HEK293T (cell line): Measurements from ENCODE around the gene SLC25A11.

Experiments
- CTCF ChIA-PET: fragments of 350-600 bp; formaldehyde crosslinking; extraction: SDS; loops from one replicate; lab custom pipeline; 2021; ENCODE audit warnings: antibody characterized with exemption, inconsistent platforms; lab: Yijun Ruan, JAX
- POLR2A ChIA-PET: fragments of 350-600 bp; formaldehyde crosslinking; extraction: SDS; loops from one replicate; lab custom pipeline; 2020; ENCODE audit warnings: antibody characterized with exemption, inconsistent platforms; lab: Yijun Ruan, JAX
- DNase-seq: peaks from one replicate; pipeline ENCODE4 v3.0.0; 2012; ENCODE audit warnings: mixed read lengths; ENCODE audit errors: extremely low spot score
- ARNT ChIP-seq: fragments of 450-650 bp; IDR thresholded peaks from 2 replicates; pipeline ENCODE4 v1.6.1; 2017; ENCODE audit warnings: mild to moderate bottlenecking
- BHLHE40 ChIP-seq: fragments of 450-650 bp; IDR thresholded peaks from 2 replicates; pipeline ENCODE4 v1.6.1; 2016; ENCODE audit warnings: mild to moderate bottlenecking, moderate library complexity, borderline replicate concordance
- CTBP1 ChIP-seq: fragments of 450-650 bp; IDR thresholded peaks from 2 replicates; pipeline ENCODE4 v1.6.1; 2016; ENCODE audit warnings: borderline replicate concordance
- FOXA1 ChIP-seq: fragments of 450-650 bp; IDR thresholded peaks from 2 replicates; pipeline ENCODE4 v1.6.1; 2016; ENCODE audit warnings: mild to moderate bottlenecking
- FOXK2 ChIP-seq: fragments of 450-650 bp; IDR thresholded peaks from 2 replicates; pipeline ENCODE4 v1.6.1; 2016; ENCODE audit warnings: mild to moderate bottlenecking
- FOXM1 ChIP-seq: fragments of 450-650 bp; IDR thresholded peaks from 2 replicates; pipeline ENCODE4 v1.6.1; 2017; ENCODE audit warnings: mild to moderate bottlenecking, borderline replicate concordance
- HDGF ChIP-seq: fragments of 450-650 bp; IDR thresholded peaks from 2 replicates; pipeline ENCODE4 v1.6.1; 2017; ENCODE audit warnings: antibody characterized with exemption, borderline replicate concordance
- L3MBTL2 ChIP-seq: fragments of 450-650 bp; conservative IDR thresholded peaks from 2 replicates; pipeline ENCODE4 v1.6.1; 2016; ENCODE audit warnings: mild to moderate bottlenecking
- LEF1 ChIP-seq: fragments of 450-650 bp; IDR thresholded peaks from 2 replicates; pipeline ENCODE4 v1.6.1; 2017; ENCODE audit warnings: mild to moderate bottlenecking, borderline replicate concordance
- NFRKB ChIP-seq: fragments of 450-650 bp; IDR thresholded peaks from 2 replicates; pipeline ENCODE4 v1.6.1; 2016; ENCODE audit warnings: mild to moderate bottlenecking, moderate library complexity
- SP1 ChIP-seq: fragments of 450-650 bp; IDR thresholded peaks from 2 replicates; pipeline ENCODE4 v1.6.1; 2017
- SUZ12 ChIP-seq: fragments of 450-650 bp; IDR thresholded peaks from 2 replicates; pipeline ENCODE4 v1.6.1; 2016; ENCODE audit warnings: mild to moderate bottlenecking
- TARDBP ChIP-seq: fragments of 450-650 bp; IDR thresholded peaks from 2 replicates; pipeline ENCODE4 v1.6.1; 2016
- ZNF384 ChIP-seq: fragments of 450-650 bp; IDR thresholded peaks from 2 replicates; pipeline ENCODE4 v1.6.1; 2016
- TF ChIP-seq, protein P1 (sequence below): fragments of 450-650 bp; IDR thresholded peaks from 2 replicates; pipeline ENCODE4 v1.6.1; 2016

SLC25A11 gene

DNA sequence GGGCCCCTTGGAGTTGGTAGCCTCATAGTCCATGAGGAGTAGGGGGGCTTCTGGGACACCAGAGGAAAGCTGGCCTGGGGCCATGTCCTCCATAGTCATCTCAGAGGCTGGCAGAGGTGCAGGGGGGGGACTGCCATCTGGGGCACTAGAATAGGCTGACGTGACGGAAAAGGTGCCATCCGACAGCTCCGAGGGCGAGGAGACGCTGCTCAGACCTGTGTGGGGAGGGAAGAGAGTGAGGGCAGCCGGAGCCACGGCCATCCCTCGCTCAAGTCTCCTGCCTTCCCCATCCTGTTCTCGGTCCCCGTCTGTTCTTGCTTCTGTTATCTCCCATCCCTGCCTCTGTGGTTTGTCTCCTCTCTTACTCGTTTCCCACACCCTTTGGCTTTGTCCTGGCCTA lies 32.5 kb upstream of the SLC25A11 start:
- no peak for DNase-seq
- ChIA-PET CTCF (no interaction called here), POLR2A (interaction anchor here (1.4 kb wide), 1 partner anchor 15 kb away, joined by 4 read pairs; the partner anchor contains the start of gene CAMTA2)
- TF ChIP-seq ARNT (no peak), FOXK2 (no peak), FOXM1 (no peak), SUZ12 (no peak), LEF1 (no peak), NFRKB (no peak), HDGF (no peak), SP1 (no peak), CTBP1 (no peak)
- TF ChIP-seq, protein P1, sequence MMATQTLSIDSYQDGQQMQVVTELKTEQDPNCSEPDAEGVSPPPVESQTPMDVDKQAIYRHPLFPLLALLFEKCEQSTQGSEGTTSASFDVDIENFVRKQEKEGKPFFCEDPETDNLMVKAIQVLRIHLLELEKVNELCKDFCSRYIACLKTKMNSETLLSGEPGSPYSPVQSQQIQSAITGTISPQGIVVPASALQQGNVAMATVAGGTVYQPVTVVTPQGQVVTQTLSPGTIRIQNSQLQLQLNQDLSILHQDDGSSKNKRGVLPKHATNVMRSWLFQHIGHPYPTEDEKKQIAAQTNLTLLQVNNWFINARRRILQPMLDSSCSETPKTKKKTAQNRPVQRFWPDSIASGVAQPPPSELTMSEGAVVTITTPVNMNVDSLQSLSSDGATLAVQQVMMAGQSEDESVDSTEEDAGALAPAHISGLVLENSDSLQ, result no peak

DNA sequence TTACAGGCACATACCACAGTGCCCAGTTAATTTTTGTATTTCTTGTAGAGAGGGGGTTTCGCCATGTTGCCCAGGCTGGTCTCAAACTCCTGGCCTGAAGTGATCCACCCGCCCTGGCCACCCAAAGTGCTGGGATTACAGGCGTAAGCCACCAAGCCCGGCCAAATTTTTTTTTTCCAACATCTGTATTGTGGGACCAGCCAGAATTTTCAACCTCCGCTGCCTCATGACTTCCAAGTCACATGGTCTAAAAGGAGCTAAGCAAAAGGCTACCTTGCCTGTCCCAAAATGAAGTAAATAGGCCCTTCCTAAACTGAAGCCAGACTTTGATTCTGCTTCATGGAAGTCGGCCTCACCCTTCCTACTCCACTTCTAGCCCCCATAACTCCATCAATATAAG lies 32.0 kb upstream of the SLC25A11 start:
- no peak for DNase-seq
- TF ChIP-seq FOXK2 (no peak), ZNF384 (no peak), BHLHE40 (no peak), LEF1 (no peak), SUZ12 (no peak), NFRKB (no peak), FOXM1 (no peak), SP1 (no peak), L3MBTL2 (no peak), TARDBP (no peak)
- CTCF ChIA-PET, result interaction anchor here (0.9 kb wide), 1 partner anchor 16 kb away, joined by 3 read pairs; the partner anchor contains the start of gene CAMTA2
- POLR2A ChIA-PET, result no interaction called here

DNA sequence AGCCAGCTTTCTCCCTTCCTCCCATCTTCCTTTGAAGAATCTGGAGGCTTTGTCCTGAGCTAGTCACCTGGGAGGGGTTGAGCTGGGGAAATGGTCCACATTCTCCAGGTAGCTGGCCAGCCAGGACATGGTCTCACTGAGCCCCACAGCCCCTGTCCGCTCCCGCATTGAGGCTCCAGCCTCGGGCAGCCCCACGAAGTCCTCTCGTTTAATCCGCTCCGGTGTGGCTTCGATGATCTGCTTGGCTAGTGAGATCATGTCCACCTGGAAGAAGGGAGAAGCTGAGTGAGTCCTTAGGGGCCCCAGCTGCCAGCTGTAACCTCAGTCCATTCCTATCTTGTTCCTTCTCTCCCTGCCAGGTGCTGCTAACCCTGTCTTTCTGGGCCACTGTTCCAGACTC lies 30.4 kb upstream of the SLC25A11 start:
- CTCF ChIA-PET, result interaction anchor here (1.2 kb wide), 1 partner anchor 11 kb away, joined by 4 read pairs; no protein-coding TSS in a partner anchor
- POLR2A ChIA-PET, result interaction anchor here (0.7 to 1.6 kb wide), 6 partner anchors 9 to 61 kb away, joined by 3 to 15 read pairs (median 4); partner anchors contain the start of genes ENO3, PFN1, RNF167 and SLC25A11
- no peak for TF ChIP-seq SP1
- no peak for TF ChIP-seq NFRKB
- no peak for TF ChIP-seq SUZ12
- no peak for TF ChIP-seq FOXK2
- TF ChIP-seq CTBP1, result no peak
- no peak for DNase-seq

DNA sequence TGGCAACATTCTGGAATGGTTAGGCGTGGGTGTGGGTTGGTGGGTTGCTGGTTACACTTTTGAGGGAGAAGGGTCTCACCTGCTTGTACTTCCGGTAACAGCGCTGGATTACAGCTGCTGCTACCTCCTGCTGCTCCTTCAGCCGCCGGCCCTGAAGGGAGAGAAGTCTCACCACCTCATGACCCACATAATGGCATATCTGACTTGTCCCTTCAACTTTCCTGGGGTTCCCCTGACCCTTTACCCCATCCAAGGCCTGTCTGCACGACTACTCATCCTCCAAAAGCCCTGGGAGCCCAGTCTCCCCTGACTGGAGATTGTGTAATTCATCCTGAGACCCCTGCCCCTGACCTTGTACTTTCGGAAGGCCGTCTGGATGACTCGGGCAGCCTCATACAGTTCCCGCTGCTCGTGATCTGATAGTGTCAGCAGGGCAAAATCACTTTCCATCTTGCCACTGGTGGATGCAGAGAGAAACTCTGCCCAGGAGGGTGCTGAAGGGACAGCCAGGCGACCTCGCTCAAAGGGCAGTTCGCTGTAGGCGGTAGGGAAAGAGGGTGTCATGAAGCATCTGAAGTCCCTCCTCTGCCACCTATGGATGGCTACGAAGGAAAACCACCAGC lies 29.8 kb upstream of the SLC25A11 start:
- DNase-seq, result no peak
- TF ChIP-seq SUZ12 (no peak), NFRKB (no peak), HDGF (no peak), FOXA1 (no peak)
- TF ChIP-seq, protein P1, result no peak
- POLR2A ChIA-PET, result interaction anchor here (0.7 to 1.6 kb wide), 4 partner anchors 9 to 30 kb away, joined by 3 to 15 read pairs (median 4); partner anchors contain the start of genes RNF167 and SLC25A11
- CTCF ChIA-PET, result interaction anchor here (1.2 kb wide), 1 partner anchor 11 kb away, joined by 4 read pairs; no protein-coding TSS in a partner anchor

DNA sequence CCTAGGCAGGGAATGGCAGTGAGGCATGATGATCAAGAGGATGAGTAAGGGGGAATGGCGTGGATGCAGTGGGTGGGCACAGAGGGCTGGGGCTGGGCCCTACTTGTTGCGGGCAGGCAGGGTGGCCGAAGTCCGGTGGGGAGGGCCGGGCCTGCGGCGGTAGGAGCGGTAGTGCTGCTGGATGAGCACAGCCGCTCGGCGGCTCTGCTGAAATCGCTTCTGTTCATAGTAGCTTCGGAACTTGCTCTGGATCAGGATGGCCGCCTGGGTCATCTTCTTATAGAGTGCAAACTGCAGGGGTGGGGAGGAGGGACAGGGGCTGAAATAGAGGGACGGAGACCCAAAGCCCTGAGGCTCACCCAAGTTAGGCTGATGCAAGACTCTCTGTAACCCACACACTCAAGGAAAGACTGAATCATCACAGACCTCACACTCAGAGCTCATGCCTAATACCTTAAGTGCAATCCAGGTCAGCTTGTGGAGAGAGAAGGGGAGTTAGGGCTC lies 29.3 kb upstream of the SLC25A11 start:
- ChIA-PET POLR2A (interaction anchor here (0.8 to 4.3 kb wide), 3 partner anchors 22 to 60 kb away, joined by 4 to 65 read pairs (median 27); partner anchors contain the start of genes PFN1, RNF167 and SLC25A11), CTCF (no interaction called here)
- TF ChIP-seq L3MBTL2, result no peak
- TF ChIP-seq SUZ12, result no peak
- TF ChIP-seq CTBP1, result no peak
- no peak for TF ChIP-seq SP1
- no peak for TF ChIP-seq ARNT
- no peak for TF ChIP-seq LEF1
- no peak for TF ChIP-seq HDGF
- TF ChIP-seq NFRKB, result no peak
- TF ChIP-seq, protein P1, result no peak
- TF ChIP-seq ZNF384, result no peak
- no peak for TF ChIP-seq TARDBP
- no peak for TF ChIP-seq FOXA1
- TF ChIP-seq BHLHE40, result no peak
- no peak for TF ChIP-seq FOXK2
- no peak for DNase-seq

DNA sequence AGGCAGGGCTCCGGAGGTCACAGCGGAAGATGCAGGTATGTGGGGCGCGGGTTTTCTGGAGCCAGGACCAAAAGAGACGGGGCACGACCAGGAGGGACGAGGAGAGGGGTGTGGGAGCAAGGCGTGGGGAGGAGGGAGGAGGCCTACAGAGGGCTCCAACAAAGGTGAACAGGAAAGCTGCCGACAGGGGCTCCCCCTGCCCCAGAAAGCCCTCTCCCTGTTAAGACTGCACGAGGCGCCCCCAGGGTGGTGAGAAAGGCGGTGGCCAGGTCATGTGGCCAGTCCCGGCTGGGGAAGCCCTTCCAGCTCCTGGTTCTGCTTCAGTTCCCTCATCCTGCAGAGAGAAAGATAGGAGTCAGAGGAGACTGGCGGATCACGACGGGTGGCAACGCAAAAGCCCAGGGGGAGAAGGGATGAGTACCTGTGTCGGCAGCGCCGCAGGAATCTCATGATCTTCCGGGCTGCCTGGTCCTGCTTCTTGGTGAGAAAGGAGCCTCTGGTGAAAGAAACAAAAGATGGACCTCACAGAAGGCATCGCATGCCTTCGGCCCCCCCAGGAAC lies 28.7 kb upstream of the SLC25A11 start:
- ChIA-PET CTCF (interaction anchor here (0.7 to 1.8 kb wide), 2 partner anchors 19 to 59 kb away, joined by 5 to 8 read pairs; partner anchors contain the start of gene CAMTA2), POLR2A (interaction anchor here (0.8 to 4.3 kb wide), 4 partner anchors 21 to 60 kb away, joined by 4 to 84 read pairs (median 46); partner anchors contain the start of genes PFN1, RNF167 and SLC25A11)
- TF ChIP-seq SUZ12 (no peak), L3MBTL2 (peak; percentile 8; the same call in 1 of the 2 replicates)
- DNase-seq, result no peak
